HG03135 (cell line): Measurements from ENCODE around the gene SGF29.
A peak's percentile ranks its signal among the peaks of the same experiment; 100 is the strongest.
"Not testable (repeated sequence)": the region's sequence is repeated elsewhere in the genome, so short reads cannot be mapped to it uniquely, and the experiment has no call there.

Experiments used
- ATAC-seq: cut with Tn5 transposase; IDR thresholded peaks from one replicate; pipeline ENCODE4 v1.9.1; 2021; ENCODE audit warnings: mild to moderate bottlenecking, moderate library complexity; ENCODE audit not compliant: unreplicated experiment

The SGF29 gene

GRCh38 chr16:28553776-28554633 is at the start of gene SGF29:
SGF29 (plus strand) TSS chr16:28553920; CDS start chr16:28581070, 27,150 bp downstream.
- ATAC-seq: peak; percentile 76

GRCh38 chr16:28504707-28505404 is 48.9 kb upstream of the SGF29 start:
- ATAC-seq: no peak

GRCh38 chr16:28505489-28506137 is 48.1 kb upstream of the SGF29 start:
- no peak for ATAC-seq

GRCh38 chr16:28511031-28511430 is 42.7 kb upstream of the SGF29 start:
- ATAC-seq: no peak

GRCh38 chr16:28511801-28512789 is 41.6 kb upstream of the SGF29 start:
- ATAC-seq: no peak

- no peak for ATAC-seq
Observed at GRCh38 chr16:28513484-28514181, 40.1 kb upstream of the SGF29 start.

GRCh38 chr16:28514246-28514645 is 39.5 kb upstream of the SGF29 start:
- no peak for ATAC-seq

- no peak for ATAC-seq
Observed at GRCh38 chr16:28520672-28521071, 33.0 kb upstream of the SGF29 start.

GRCh38 chr16:28521436-28521835 is 32.3 kb upstream of the SGF29 start:
- ATAC-seq: no peak

- ATAC-seq: no peak
Observed at GRCh38 chr16:28522792-28523191, 30.9 kb upstream of the SGF29 start.

- ATAC-seq: no peak
Observed at GRCh38 chr16:28524681-28525171, 29.0 kb upstream of the SGF29 start.

GRCh38 chr16:28526201-28527099 is 27.3 kb upstream of the SGF29 start:
- ATAC-seq: no peak

- ATAC-seq: not testable (repeated sequence)
Observed at GRCh38 chr16:28527100-28527785, 26.5 kb upstream of the SGF29 start.

GRCh38 chr16:28527985-28528384 is 25.7 kb upstream of the SGF29 start:
- ATAC-seq: no peak

- no peak for ATAC-seq
Observed at GRCh38 chr16:28528463-28528867, 25.3 kb upstream of the SGF29 start.

GRCh38 chr16:28529124-28529523 is 24.6 kb upstream of the SGF29 start:
- ATAC-seq: no peak

- ATAC-seq: no peak
Observed at GRCh38 chr16:28531777-28532744, 21.7 kb upstream of the SGF29 start.
